Adrenal gland (tissue), 12 donors: ENCODE data around the gene ATP13A1. TPM values are rescaled to one million over a fixed set of nuclear protein-coding genes. Genes with fewer than 3 reads are reported as not detected.
"Not testable (repeated sequence)": the region's sequence is repeated elsewhere in the genome, so short reads cannot be mapped to it uniquely, and the experiment has no call there.

Experiments
- DNase-seq, 7 donors: peaks; one replicate each; pipeline ENCODE4 v3.0.0-alpha.2; 2019 to 2020
- H3K27ac ChIP-seq, 5 donors: fragments of 200-600 bp; sonication (generic) in 4 of 5; 1 replicate in 3 of 5; 2 replicates in 2 of 5; pipeline versions ENCODE4 v1.5.1 to v1.8.0; 2016 to 2020; ENCODE audit warnings: mild to moderate bottlenecking in 1 of 5
- H3K27me3 ChIP-seq: fragments of 200-600 bp; 2 replicates; pipeline ENCODE4 v1.8.0; 2021
- H3K36me3 ChIP-seq, 2 donors: fragments of 200-600 bp; replicated peaks in 1 of 2; 1 replicate in 1 of 2; 2 replicates in 1 of 2; pipeline versions ENCODE4 v1.5.1 to v1.8.0; 2018 to 2022
- H3K4me1 ChIP-seq, 2 donors: fragments of 200-600 bp; replicated peaks in 1 of 2; 1 replicate in 1 of 2; 2 replicates in 1 of 2; pipeline versions ENCODE4 v1.5.1 to v1.8.0; 2018 to 2021
- H3K4me3 ChIP-seq, 4 donors: fragments of 200-600 bp; sonication (generic) in 3 of 4; one replicate each; pipeline ENCODE4 v1.5.1; 2016 to 2018
- H3K9me3 ChIP-seq, 3 donors: fragments of 200-600 bp; sonication (generic) in 1 of 3; replicated peaks in 1 of 3; 1 replicate in 2 of 3; 2 replicates in 1 of 3; pipeline versions ENCODE4 v1.5.1 to v1.8.0; 2016 to 2021
- CTCF ChIP-seq, 6 experiments: fragments of 450-650 bp in 4 of 6; fragments of 200-600 bp in 2 of 6; sonication (generic) in 1 of 6; IDR thresholded peaks; 1 replicate in 5 of 6; 2 replicates in 1 of 6; pipeline versions ENCODE4 v1.5.1 to v1.8.0; 2016 to 2021; ENCODE audit warnings: antibody characterized with exemption in 6 of 6, mild to moderate bottlenecking in 2 of 6, moderate library complexity in 1 of 6
- POLR2A ChIP-seq, 2 donors: fragments of 450-650 bp; IDR thresholded peaks; one replicate each; pipeline ENCODE4 v1.6.1; 2017; ENCODE audit warnings: antibody characterized with exemption in 2 of 2, mild to moderate bottlenecking in 2 of 2, moderate library complexity in 1 of 2
- WGBS, 4 donors: extraction: QIAGEN DNeasy Blood & Tissue Kit in 2 of 4; methylation state at CpG; one replicate each; pipeline versions ENCODE4 v1.1.5 to v1.1.7; 2013 to 2017; 5-methylcytosine and 5-hydroxymethylcytosine counted together
- intact Hi-C, 2 donors: fragments of 100-400 bp; cut with DNase I; formaldehyde crosslinking; loops; one replicate each; pipeline versions ENCODE4 v1.14.1 to v1.15.0; 2022 to 2023
- polyA plus RNA-seq, 3 donors: library from polyadenylated mRNA; stranded (reverse); fragments of 200-250 nt in 2 of 3; fragments of 350-450 nt in 1 of 3; fragmentation: Illumina TruSeq in 1 of 3; extraction: RNeasy Lipid Tissue Mini Kit (QIAGEN cat#74804) in 1 of 3; gene quantifications; one replicate each; pipeline ENCODE4 v1.2.3, GENCODE V29; 2013 to 2014
- total RNA-seq, 9 donors: library from RNA; depleted of rRNA in 4 of 9; stranded (reverse); fragments of >200 nt in 4 of 9; fragments of 120-200 nt in 1 of 9; fragmentation: NEBNext Ultra II Directional in 1 of 9; extraction: Animal tissue kit (Norgen Biotek cat#: 25700) in 1 of 9; gene quantifications; one replicate each; pipeline versions ENCODE4 v1.1.0 to v1.2.4, GENCODE V29; 2013 to 2023
- donor health status: healthy with polysubstance abuse.
- donor health status: Bipolar disorder and iron deficiency.
- donor health status: DM: yes; HTN: yes; CAD: no.
- donor health status: DM: no; HTN: no; CAD: no.
- donor health status: DM: no; HTN: no; CAD: no.
- donor health status: DM: yes; HTN: yes; CAD: no.

Gene ATP13A1
- total and polyA plus RNA-seq, 12 donors = 18.7 to 195 (median 90.9) TPM

GRCh38 chr19:19672816-19673215, 9.3 kb upstream of the ATP13A1 start:
- Histone ChIP-seq H3K4me1 (peaks cover 5% of the 10 kb centered on the region in 2 donors), H3K36me3 (peaks cover 0 to 11% of the 10 kb centered on the region in 2 donors), H3K4me3 (no peak overlapping the region), H3K9me3 (no peaks in the 10 kb centered on the region), H3K27ac (no peak overlapping the region), H3K27me3 (no peaks in the 10 kb centered on the region)
- DNase-seq = peak in 1 of 7 donors; percentile 34
- intact Hi-C loops = no loop called here
- 95 to 98% (median 97%) methylated on average over 3 of the region's 3 CpGs for WGBS, 4 donors
- TF ChIP-seq POLR2A (IDR thresholded peaks at IDR 0.05) (no peak), CTCF (IDR thresholded peaks at IDR 0.05) (no peak)

DNA sequence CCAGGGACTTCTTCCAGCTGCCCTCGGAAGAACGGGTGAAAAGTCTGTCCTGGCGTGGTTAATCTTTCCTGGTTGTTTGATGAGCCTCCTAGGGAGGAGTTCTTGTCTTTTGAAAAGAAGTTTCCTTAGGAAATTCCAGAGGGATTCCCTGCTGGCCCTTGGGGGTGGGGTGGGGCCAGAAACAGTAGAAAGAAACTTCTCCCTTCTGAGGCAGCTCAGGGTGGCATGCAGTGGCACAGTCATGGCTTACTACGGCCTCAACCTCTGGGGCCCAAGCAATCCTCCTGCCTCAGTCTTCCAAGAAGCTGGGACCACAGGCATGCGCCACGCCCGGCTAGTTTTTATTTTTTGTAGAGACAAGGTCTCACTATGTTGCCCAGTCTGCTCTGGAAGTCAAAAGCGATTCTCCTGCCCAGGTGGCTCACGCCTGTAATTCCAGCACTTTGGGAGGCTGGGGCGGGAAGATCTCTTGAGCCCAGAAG, 6.6 kb upstream of the ATP13A1 start:
- peaks cover 5% of the 10 kb centered on the region in 2 donors for H3K4me1 ChIP-seq
- peak overlapping the region in 1 of 4 donors; percentile 95 for H3K4me3 ChIP-seq
- 79 to 84% (median 82%) methylated on average over 10 of the region's 10 CpGs for WGBS, 4 donors
- no peak overlapping the region for H3K27ac ChIP-seq
- no peaks in the 10 kb centered on the region for H3K9me3 ChIP-seq
- no peaks in the 10 kb centered on the region for H3K36me3 ChIP-seq
- TF ChIP-seq POLR2A (IDR thresholded peaks at IDR 0.05) (no peak), CTCF (IDR thresholded peaks at IDR 0.05) (no peak)
- no peaks in the 10 kb centered on the region for H3K27me3 ChIP-seq
- intact Hi-C loops = no loop called here
- DNase-seq = peak in 2 of 7 donors; percentile 17 to 46

DNA sequence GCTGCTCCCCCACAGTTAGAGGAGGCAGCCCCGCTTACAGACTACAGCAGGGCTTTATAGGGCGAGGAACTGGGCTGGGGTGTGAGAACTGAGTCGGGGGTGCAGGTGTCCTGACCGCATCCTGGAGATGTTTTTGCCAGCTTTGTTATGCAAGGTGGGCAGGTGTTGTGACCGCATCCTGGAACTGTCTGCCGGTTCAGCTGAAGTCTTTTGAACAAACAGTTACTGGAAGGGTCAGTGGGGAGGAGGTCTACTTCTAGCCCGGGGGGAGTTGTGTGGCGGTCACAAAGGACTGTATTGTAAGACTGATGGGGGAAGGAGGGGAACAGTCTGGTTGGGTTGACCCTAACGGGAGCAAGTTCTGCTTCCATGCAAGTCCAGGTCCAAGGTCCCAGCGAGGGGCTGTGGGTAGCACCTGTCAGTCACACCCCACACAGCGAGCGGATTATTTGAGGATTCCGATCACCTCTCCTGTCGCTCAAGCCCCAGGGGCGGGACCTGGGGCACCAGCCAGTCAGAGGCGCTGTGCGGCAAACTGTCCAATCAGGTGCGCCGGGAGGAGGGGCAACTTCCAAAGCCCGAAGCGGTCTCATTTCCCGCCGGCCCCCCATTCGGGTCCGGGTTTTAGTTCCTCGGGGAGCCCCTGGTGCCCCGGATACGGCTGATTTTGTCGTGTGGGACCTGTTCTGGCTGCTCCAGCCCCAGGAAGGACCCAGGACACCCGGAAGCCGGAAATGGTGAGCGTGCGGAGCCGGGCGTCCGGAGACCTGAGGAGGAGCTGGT, 4.9 kb upstream of the ATP13A1 start, which contains the start of gene ZNF101:
ZNF101 (plus strand) TSS at position 610 of the 783 bp plus-strand sequence; CDS start at position 735, 125 bp downstream.
- Histone ChIP-seq H3K36me3 (no peaks in the 10 kb centered on the region), H3K4me3 (peak within 1 kb of the TSS; percentile 40 to 95 (median 81)), H3K27me3 (no peaks in the 10 kb centered on the region), H3K9me3 (no peaks in the 10 kb centered on the region), H3K4me1 (peaks cover 5% of the 10 kb centered on the region in 2 donors), H3K27ac (peak within 1 kb of the TSS in 4 of 5 donors; percentile 57 to 91 (median 70))
- intact Hi-C loops = no loop called here
- no peak for TF ChIP-seq CTCF (IDR thresholded peaks at IDR 0.05)
- peak in 1 of 2 donors; percentile 16 for TF ChIP-seq POLR2A (IDR thresholded peaks at IDR 0.05)
- 4 to 10% (median 7%) methylated on average over 14 to 36 of the region's 36 CpGs for WGBS, 4 donors
- DNase-seq = peak; percentile 89 to 96 (median 92)

- peaks cover 17 to 28% of the 10 kb centered on the region in 2 donors for H3K4me1 ChIP-seq
- intact Hi-C loops, H3K27me3 ChIP-seq, H3K27ac ChIP-seq, H3K4me3 ChIP-seq, H3K9me3 ChIP-seq, H3K36me3 ChIP-seq: not testable (repeated sequence)
- DNase-seq = peak in 1 of 7 donors; percentile 48
- 91 to 97% (median 96%) methylated on average over 20 to 22 of the region's 22 CpGs for WGBS, 4 donors
Measured at GRCh38 chr19:19665420-19665948, 2.0 kb upstream of the ATP13A1 start.
